HEK293 (cell line): ENCODE results near the gene ISOC1.

Experiments used
- CTCF ChIA-PET: fragments of 350-600 bp; formaldehyde crosslinking; extraction: SDS; loops from one replicate; lab custom pipeline; 2021; ENCODE audit warnings: antibody characterized with exemption; lab: Yijun Ruan, JAX
- POLR2A ChIA-PET: fragments of 300-600 bp; formaldehyde crosslinking; extraction: SDS; loops from one replicate; lab custom pipeline; 2020; ENCODE audit warnings: antibody characterized with exemption, inconsistent platforms; lab: Yijun Ruan, JAX
- H3K27ac ChIP-seq: fragments of 200-500 bp; sonication (Bioruptor generic); 2 replicates; pipeline ENCODE4 v1.5.1; 2014; ENCODE audit warnings: low read depth, low read length, control low read depth, inconsistent platforms; ENCODE audit errors: extremely low read depth
- H3K36me3 ChIP-seq, 2 experiments: fragments of 200-500 bp in 1 of 2; sonication (Bioruptor generic) in 1 of 2; 1 replicate in 1 of 2; 2 replicates in 1 of 2; pipeline ENCODE4 v1.5.1; 2014 to 2017; ENCODE audit warnings: inconsistent platforms in 2 of 2, low read length in 2 of 2; ENCODE audit not compliant: control insufficient read depth in 2 of 2, insufficient read depth in 1 of 2
- H3K4me1 ChIP-seq: fragments of 200-500 bp; sonication (Bioruptor generic); 2 replicates; pipeline ENCODE4 v1.5.1; 2014; ENCODE audit warnings: mild to moderate bottlenecking, low read length, inconsistent platforms; ENCODE audit not compliant: control insufficient read depth, insufficient read depth
- H3K4me3 ChIP-seq: 2 replicates; pipeline ENCODE4 v1.5.1; 2011; ENCODE audit warnings: low read depth, mild to moderate bottlenecking, control low read depth, low read length, moderate library complexity
- H3K9me3 ChIP-seq: fragments of 200-500 bp; sonication (Bioruptor generic); 2 replicates; pipeline ENCODE4 v1.5.1; 2014; ENCODE audit warnings: low read depth, low read length, inconsistent platforms; ENCODE audit not compliant: control insufficient read depth, insufficient read depth
- BCL11B ChIP-seq: fragments of 450-650 bp; formaldehyde crosslinking; IDR thresholded peaks from 2 replicates; pipeline ENCODE4 v1.5.1; 2016; ENCODE audit warnings: low read depth, missing biosample characterization, missing genetic modification characterization
- FEZF1 ChIP-seq: fragments of 450-650 bp; formaldehyde crosslinking; IDR thresholded peaks from 2 replicates; pipeline ENCODE4 v1.5.1; 2016; ENCODE audit warnings: missing biosample characterization, missing genetic modification characterization
- HOXC10 ChIP-seq: sonication (generic); formaldehyde crosslinking; IDR thresholded peaks from 2 replicates; pipeline ENCODE4 v1.8.1; 2023; ENCODE audit warnings: mild to moderate bottlenecking, missing genetic modification reagents
- HOXD13 ChIP-seq: sonication (generic); formaldehyde crosslinking; IDR thresholded peaks from 2 replicates; pipeline ENCODE4 v1.8.0; 2022; ENCODE audit warnings: missing genetic modification reagents, borderline replicate concordance
- IKZF3 ChIP-seq: fragments of 450-650 bp; IDR thresholded peaks from 2 replicates; pipeline ENCODE4 v1.5.0; 2018; ENCODE audit warnings: missing biosample characterization, mild to moderate bottlenecking, missing genetic modification characterization, moderate library complexity
- KLF9 ChIP-seq: fragments of 450-650 bp; formaldehyde crosslinking; IDR thresholded peaks from 2 replicates; pipeline ENCODE4 v1.5.1; 2016; ENCODE audit warnings: missing biosample characterization, missing genetic modification characterization, low read depth
- PRDM1 ChIP-seq: fragments of 450-650 bp; formaldehyde crosslinking; IDR thresholded peaks from 2 replicates; pipeline ENCODE4; 2016; ENCODE audit warnings: missing biosample characterization, missing genetic modification characterization
- RBAK ChIP-seq: fragments of 450-650 bp; formaldehyde crosslinking; IDR thresholded peaks from 2 replicates; pipeline ENCODE4 v1.5.1; 2016; ENCODE audit warnings: missing biosample characterization, missing genetic modification characterization
- SP3 ChIP-seq: fragments of 450-650 bp; formaldehyde crosslinking; IDR thresholded peaks from 2 replicates; pipeline ENCODE4 v1.5.1; 2016; ENCODE audit warnings: missing biosample characterization, missing genetic modification characterization
- SP7 ChIP-seq: fragments of 450-650 bp; formaldehyde crosslinking; IDR thresholded peaks from 2 replicates; pipeline ENCODE4 v1.5.1; 2016; ENCODE audit warnings: missing biosample characterization, missing genetic modification characterization
- ZBTB7A ChIP-seq: fragments of 450-650 bp; formaldehyde crosslinking; IDR thresholded peaks from 2 replicates; pipeline ENCODE4 v1.5.1; 2016; ENCODE audit warnings: low read depth, missing biosample characterization, missing genetic modification characterization
- ZEB2 ChIP-seq: fragments of 450-650 bp; formaldehyde crosslinking; IDR thresholded peaks from 2 replicates; pipeline ENCODE4 v1.5.1; 2016; ENCODE audit warnings: missing biosample characterization, missing genetic modification characterization
- ZIC2 ChIP-seq: fragments of 450-650 bp; formaldehyde crosslinking; IDR thresholded peaks from 2 replicates; pipeline ENCODE4 v1.5.1; 2016; ENCODE audit warnings: missing biosample characterization, missing genetic modification characterization
- ZNF140 ChIP-seq: fragments of 450-650 bp; formaldehyde crosslinking; IDR thresholded peaks from 2 replicates; pipeline ENCODE4 v1.5.1; 2016; ENCODE audit warnings: missing biosample characterization, missing genetic modification characterization
- ZNF174 ChIP-seq: fragments of 450-650 bp; formaldehyde crosslinking; IDR thresholded peaks from 2 replicates; pipeline ENCODE4 v1.5.0; 2017; ENCODE audit warnings: missing biosample characterization, mild to moderate bottlenecking, missing genetic modification characterization
- ZNF211 ChIP-seq: fragments of 450-650 bp; formaldehyde crosslinking; IDR thresholded peaks from 2 replicates; pipeline ENCODE4 v1.5.1; 2016; ENCODE audit warnings: low read depth, missing biosample characterization, missing genetic modification characterization
- ZNF214 ChIP-seq: fragments of 450-650 bp; formaldehyde crosslinking; IDR thresholded peaks from 2 replicates; pipeline ENCODE4 v1.5.1; 2017; ENCODE audit warnings: missing biosample characterization, mild to moderate bottlenecking, missing genetic modification characterization, borderline replicate concordance
- ZNF221 ChIP-seq: fragments of 450-650 bp; formaldehyde crosslinking; IDR thresholded peaks from 2 replicates; pipeline ENCODE4 v1.5.1; 2017; ENCODE audit warnings: missing biosample characterization, missing genetic modification characterization, borderline replicate concordance
- ZNF292 ChIP-seq: fragments of 450-650 bp; formaldehyde crosslinking; IDR thresholded peaks from 2 replicates; pipeline ENCODE4 v1.5.1; 2016; ENCODE audit warnings: low read depth, missing biosample characterization, missing genetic modification characterization, borderline replicate concordance
- ZNF391 ChIP-seq: fragments of 450-650 bp; formaldehyde crosslinking; IDR thresholded peaks from 2 replicates; pipeline ENCODE4 v1.5.1; 2016; ENCODE audit warnings: low read depth, missing biosample characterization, missing genetic modification characterization, borderline replicate concordance
- ZNF423 ChIP-seq: fragments of 450-650 bp; formaldehyde crosslinking; IDR thresholded peaks from 2 replicates; pipeline ENCODE4 v1.5.1; 2016; ENCODE audit warnings: missing biosample characterization, missing genetic modification characterization
- ZNF529 ChIP-seq: fragments of 450-650 bp; formaldehyde crosslinking; IDR thresholded peaks from 2 replicates; pipeline ENCODE4 v1.5.1; 2017; ENCODE audit warnings: missing genetic modification characterization, missing biosample characterization; ENCODE audit not compliant: insufficient replicate concordance
- ZNF560 ChIP-seq: fragments of 450-650 bp; formaldehyde crosslinking; IDR thresholded peaks from 2 replicates; pipeline ENCODE4 v1.5.1; 2017; ENCODE audit warnings: missing biosample characterization, missing genetic modification characterization, borderline replicate concordance
- ZNF610 ChIP-seq: fragments of 450-650 bp; formaldehyde crosslinking; IDR thresholded peaks from 2 replicates; pipeline ENCODE4 v1.5.1; 2016; ENCODE audit warnings: missing biosample characterization, missing genetic modification characterization, borderline replicate concordance
- ZNF629 ChIP-seq: fragments of 450-650 bp; formaldehyde crosslinking; IDR thresholded peaks from 2 replicates; pipeline ENCODE4 v1.5.1; 2017; ENCODE audit warnings: missing biosample characterization, missing genetic modification characterization
- ZNF701 ChIP-seq: fragments of 450-650 bp; formaldehyde crosslinking; IDR thresholded peaks from 2 replicates; pipeline ENCODE4 v1.5.1; 2016; ENCODE audit warnings: missing biosample characterization, missing genetic modification characterization
- ZNF76 ChIP-seq: fragments of 450-650 bp; formaldehyde crosslinking; IDR thresholded peaks from 2 replicates; pipeline ENCODE4; 2016; ENCODE audit warnings: low read depth, missing biosample characterization, missing genetic modification characterization, borderline replicate concordance
- ZNF768 ChIP-seq: fragments of 450-650 bp; formaldehyde crosslinking; IDR thresholded peaks from 2 replicates; pipeline ENCODE4 v1.5.1; 2018; ENCODE audit warnings: missing biosample characterization, mild to moderate bottlenecking, missing genetic modification characterization
- ZNF791 ChIP-seq: fragments of 450-650 bp; formaldehyde crosslinking; IDR thresholded peaks from 2 replicates; pipeline ENCODE4 v1.5.1; 2016; ENCODE audit warnings: missing biosample characterization, missing genetic modification characterization
- TF ChIP-seq, protein P1 (sequence below): fragments of 450-650 bp; formaldehyde crosslinking; IDR thresholded peaks from 2 replicates; pipeline ENCODE4 v1.5.1; 2017; ENCODE audit warnings: missing biosample characterization, missing genetic modification characterization
- TF ChIP-seq, protein P2 (sequence below): fragments of 450-650 bp; formaldehyde crosslinking; IDR thresholded peaks from 2 replicates; pipeline ENCODE4 v1.5.1; 2016; ENCODE audit warnings: missing biosample characterization, missing genetic modification characterization
- TF ChIP-seq, protein P3 (sequence below): fragments of 450-650 bp; formaldehyde crosslinking; IDR thresholded peaks from 2 replicates; pipeline ENCODE4 v1.5.1; 2016; ENCODE audit warnings: missing biosample characterization, missing genetic modification characterization, borderline replicate concordance

Gene ISOC1

DNA sequence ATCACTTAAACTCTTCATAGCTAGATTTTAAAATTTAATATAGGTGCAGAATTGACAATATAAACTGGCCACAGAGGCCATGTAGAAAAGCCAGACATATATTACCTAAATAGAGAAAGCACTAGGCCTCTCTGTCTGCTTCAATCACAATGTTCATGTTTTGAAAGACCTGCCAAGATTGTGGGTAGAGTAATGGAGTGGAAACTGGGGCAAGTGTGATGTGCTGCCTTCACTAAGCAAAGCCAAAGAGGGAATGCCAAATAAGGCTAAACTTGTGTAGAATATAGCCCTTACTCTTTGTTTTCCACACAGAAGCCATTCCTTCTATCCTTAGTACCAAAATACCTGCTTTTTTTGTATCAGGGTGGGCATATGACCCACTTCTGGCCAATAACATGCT, 15.1 kb upstream of the ISOC1 start (continued):
- TF ChIP-seq ZNF560 (tag by site-specific recombination) = no peak
- TF ChIP-seq ZNF423 (tag by site-specific recombination) = no peak
- TF ChIP-seq, protein P1, sequence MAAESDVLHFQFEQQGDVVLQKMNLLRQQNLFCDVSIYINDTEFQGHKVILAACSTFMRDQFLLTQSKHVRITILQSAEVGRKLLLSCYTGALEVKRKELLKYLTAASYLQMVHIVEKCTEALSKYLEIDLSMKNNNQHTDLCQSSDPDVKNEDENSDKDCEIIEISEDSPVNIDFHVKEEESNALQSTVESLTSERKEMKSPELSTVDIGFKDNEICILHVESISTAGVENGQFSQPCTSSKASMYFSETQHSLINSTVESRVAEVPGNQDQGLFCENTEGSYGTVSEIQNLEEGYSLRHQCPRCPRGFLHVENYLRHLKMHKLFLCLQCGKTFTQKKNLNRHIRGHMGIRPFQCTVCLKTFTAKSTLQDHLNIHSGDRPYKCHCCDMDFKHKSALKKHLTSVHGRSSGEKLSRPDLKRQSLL (tag by site-specific recombination) = no peak
- TF ChIP-seq BCL11B (tag by site-specific recombination) = no peak
- TF ChIP-seq, all 188 proteins: peak for 0

DNA sequence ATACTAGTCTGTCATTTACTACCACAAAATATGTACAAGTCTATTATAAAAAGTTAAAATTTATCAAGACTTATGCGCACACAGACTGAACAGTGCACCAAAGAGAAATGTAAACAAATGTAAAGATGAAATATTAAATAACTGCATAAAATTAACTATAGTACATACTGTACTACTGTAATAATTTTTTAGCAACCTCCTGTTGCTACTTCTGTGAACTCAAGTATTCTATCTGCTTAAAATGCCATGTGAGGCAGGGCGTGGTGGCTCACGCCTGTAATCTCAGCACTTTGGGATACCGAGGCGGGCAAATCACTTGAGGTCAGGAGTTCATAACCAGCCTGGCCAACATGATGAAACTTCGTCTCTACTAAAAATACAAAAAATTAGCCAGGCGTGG, 13.8 kb upstream of the ISOC1 start:
- CTCF ChIA-PET = no interaction called here
- H3K9me3 ChIP-seq = no peaks in the 10 kb centered on the region
- H3K36me3 ChIP-seq = no peaks in the 10 kb centered on the region
- no peak for TF ChIP-seq ZNF791 (tag by site-specific recombination)
- no peak for TF ChIP-seq ZNF629
- TF ChIP-seq ZNF76 = no peak
- no peak for TF ChIP-seq HOXD13 (CRISPR knock-in tag)
- TF ChIP-seq ZNF701 = no peak
- TF ChIP-seq IKZF3 (tag by site-specific recombination) = no peak
- TF ChIP-seq ZNF140 (tag by site-specific recombination) = no peak
- TF ChIP-seq RBAK (tag by site-specific recombination) = no peak
- TF ChIP-seq, protein P2, sequence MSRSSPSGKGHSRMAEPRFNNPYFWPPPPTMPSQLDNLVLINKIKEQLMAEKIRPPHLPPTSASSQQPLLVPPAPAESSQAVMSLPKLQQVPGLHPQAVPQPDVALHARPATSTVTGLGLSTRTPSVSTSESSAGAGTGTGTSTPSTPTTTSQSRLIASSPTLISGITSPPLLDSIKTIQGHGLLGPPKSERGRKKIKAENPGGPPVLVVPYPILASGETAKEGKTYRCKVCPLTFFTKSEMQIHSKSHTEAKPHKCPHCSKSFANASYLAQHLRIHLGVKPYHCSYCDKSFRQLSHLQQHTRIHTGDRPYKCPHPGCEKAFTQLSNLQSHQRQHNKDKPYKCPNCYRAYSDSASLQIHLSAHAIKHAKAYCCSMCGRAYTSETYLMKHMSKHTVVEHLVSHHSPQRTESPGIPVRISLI = no peak
- TF ChIP-seq ZNF391 (tag by site-specific recombination) = no peak
- TF ChIP-seq FEZF1 (tag by site-specific recombination) = no peak
- TF ChIP-seq SP3 (tag by site-specific recombination) = no peak
- TF ChIP-seq ZNF174 (tag by site-specific recombination) = no peak
- no peak for TF ChIP-seq PRDM1
- TF ChIP-seq ZEB2 = no peak
- no peak for TF ChIP-seq BCL11B (tag by site-specific recombination)
- no peak for TF ChIP-seq ZNF610 (tag by site-specific recombination)
- TF ChIP-seq ZBTB7A (tag by site-specific recombination) = no peak
- no peak for TF ChIP-seq ZNF214 (tag by site-specific recombination)
- POLR2A ChIA-PET = no interaction called here
- H3K4me1 ChIP-seq = peaks cover 10% of the 10 kb centered on the region; the same call in 1 of the 2 replicates
- no peak overlapping the region for H3K4me3 ChIP-seq
- no peak overlapping the region for H3K27ac ChIP-seq

DNA sequence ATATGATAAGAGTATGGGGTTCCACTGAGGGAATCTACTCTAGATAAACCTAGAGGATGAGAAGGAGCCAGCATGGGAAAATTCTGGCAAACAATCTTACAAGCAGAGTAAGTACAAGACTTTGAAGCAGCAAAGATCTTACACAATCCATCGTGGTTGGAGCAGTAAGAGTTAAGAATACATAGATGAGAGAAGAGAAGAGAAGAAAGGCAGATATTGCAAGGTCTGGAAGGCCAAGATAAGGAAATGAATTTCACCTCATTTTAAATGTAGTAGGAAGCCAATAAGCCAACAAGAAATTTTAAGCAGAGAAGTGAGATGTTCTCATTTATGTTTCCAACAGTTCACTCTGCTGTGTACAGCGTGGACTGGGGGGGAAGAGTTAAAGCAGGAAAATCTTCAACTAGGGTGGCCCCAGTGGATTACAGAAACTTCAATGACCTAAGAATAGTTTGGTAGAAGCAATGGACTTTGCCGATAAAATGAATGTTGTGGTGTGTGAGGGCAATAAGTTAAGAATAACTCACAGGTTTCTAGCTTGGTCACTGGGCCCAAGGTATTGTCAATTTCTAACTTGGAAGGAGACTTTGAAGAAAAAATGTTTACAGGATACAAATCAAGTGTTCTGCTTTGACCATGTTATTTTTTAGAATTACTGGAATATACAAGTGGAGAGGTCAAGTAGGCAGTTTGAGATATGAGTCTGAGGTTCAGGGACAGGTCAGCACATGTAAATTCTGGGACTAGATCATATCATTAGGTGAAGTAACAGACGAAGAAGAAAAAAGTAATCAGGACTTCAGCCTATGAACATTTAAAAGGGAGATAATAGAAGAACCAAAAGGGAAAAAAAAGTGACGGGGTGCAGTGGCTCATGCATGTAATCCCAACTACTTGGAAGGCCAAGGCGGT, 12.1 kb upstream of the ISOC1 start:
- no peaks in the 10 kb centered on the region for H3K9me3 ChIP-seq
- no peak overlapping the region for H3K4me3 ChIP-seq
- 0 out of 2 replicates have a peak, but pooled peaks cover 4% of the 10 kb centered on the region for H3K4me1 ChIP-seq
- ChIA-PET CTCF (no interaction called here), POLR2A (no interaction called here)
- no peak overlapping the region for H3K27ac ChIP-seq
- H3K36me3 ChIP-seq = no peaks in the 10 kb centered on the region
- TF ChIP-seq ZIC2 (tag by site-specific recombination) (no peak), HOXC10 (no peak), ZNF529 (no peak), ZBTB7A (tag by site-specific recombination) (no peak), SP7 (no peak), IKZF3 (tag by site-specific recombination) (no peak), ZNF221 (tag by site-specific recombination) (no peak), ZNF768 (tag by site-specific recombination) (no peak), ZNF292 (no peak), ZNF211 (tag by site-specific recombination) (no peak), ZNF610 (tag by site-specific recombination) (no peak), KLF9 (tag by site-specific recombination) (no peak)
- TF ChIP-seq, protein P3, sequence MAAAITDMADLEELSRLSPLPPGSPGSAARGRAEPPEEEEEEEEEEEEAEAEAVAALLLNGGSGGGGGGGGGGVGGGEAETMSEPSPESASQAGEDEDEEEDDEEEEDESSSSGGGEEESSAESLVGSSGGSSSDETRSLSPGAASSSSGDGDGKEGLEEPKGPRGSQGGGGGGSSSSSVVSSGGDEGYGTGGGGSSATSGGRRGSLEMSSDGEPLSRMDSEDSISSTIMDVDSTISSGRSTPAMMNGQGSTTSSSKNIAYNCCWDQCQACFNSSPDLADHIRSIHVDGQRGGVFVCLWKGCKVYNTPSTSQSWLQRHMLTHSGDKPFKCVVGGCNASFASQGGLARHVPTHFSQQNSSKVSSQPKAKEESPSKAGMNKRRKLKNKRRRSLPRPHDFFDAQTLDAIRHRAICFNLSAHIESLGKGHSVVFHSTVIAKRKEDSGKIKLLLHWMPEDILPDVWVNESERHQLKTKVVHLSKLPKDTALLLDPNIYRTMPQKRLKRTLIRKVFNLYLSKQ (tag by site-specific recombination) = no peak
